ENCODE results near the gene CNTRL.

The CNTRL gene

DNA sequence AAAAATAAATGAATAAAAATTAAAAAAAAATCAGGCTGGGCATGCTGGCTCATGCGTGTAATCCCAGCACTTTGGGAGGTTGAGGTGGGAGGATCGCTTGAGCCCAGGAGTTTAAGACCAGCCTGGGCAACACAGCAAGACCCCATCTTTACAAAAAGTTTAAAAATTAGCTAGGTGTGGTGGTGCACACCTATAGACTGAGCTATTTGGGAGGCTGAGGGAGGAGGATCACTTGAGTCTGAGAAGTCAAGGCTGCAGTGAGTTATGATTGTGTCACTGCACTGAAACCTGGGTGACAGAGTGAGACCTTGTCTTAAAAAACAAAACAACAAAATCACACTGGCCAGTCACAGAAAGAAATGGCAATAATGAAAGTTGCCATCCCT is 3.4 kb upstream of the CNTRL start:
- Histone ChIP-seq H3F3A (ENCODE audit: control insufficient read depth, insufficient read depth) (peaks cover 41% of the 10 kb centered on the region), H3K36me3 (ENCODE audit: control insufficient read depth, low read length) (peaks cover 50% of the 10 kb centered on the region), H3K9me3 (ENCODE audit: control insufficient read depth, insufficient read depth, low read length) (peaks cover 18% of the 10 kb centered on the region; the same call in 1 of the 2 replicates), H3K27ac (ENCODE audit: low read depth, low read length) (peak overlapping the region; percentile 98), H3K4me2 (ENCODE audit: low read length) (peak overlapping the region; percentile 77), H3K79me2 (ENCODE audit: control insufficient read depth, low read length) (peaks cover 29% of the 10 kb centered on the region), H3K9me2 (replicated peaks; ENCODE audit: control insufficient read depth, low read length) (no peaks in the 10 kb centered on the region), H4K20me1 (ENCODE audit: control insufficient read depth, insufficient read depth, low read depth, low read length) (no peaks in the 10 kb centered on the region), H3K4me1 (ENCODE audit: control insufficient read depth, low read length) (peaks cover 73% of the 10 kb centered on the region), H3K27me3 (ENCODE audit: control insufficient read depth, low read length) (no peaks in the 10 kb centered on the region), H3K4me3 (ENCODE audit: low read length) (peak overlapping the region; percentile 81)
- TF ChIP-seq, protein P1, sequence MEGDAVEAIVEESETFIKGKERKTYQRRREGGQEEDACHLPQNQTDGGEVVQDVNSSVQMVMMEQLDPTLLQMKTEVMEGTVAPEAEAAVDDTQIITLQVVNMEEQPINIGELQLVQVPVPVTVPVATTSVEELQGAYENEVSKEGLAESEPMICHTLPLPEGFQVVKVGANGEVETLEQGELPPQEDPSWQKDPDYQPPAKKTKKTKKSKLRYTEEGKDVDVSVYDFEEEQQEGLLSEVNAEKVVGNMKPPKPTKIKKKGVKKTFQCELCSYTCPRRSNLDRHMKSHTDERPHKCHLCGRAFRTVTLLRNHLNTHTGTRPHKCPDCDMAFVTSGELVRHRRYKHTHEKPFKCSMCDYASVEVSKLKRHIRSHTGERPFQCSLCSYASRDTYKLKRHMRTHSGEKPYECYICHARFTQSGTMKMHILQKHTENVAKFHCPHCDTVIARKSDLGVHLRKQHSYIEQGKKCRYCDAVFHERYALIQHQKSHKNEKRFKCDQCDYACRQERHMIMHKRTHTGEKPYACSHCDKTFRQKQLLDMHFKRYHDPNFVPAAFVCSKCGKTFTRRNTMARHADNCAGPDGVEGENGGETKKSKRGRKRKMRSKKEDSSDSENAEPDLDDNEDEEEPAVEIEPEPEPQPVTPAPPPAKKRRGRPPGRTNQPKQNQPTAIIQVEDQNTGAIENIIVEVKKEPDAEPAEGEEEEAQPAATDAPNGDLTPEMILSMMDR (IDR thresholded peaks at IDR 0.05; ENCODE audit: low read depth, low read length, poor library complexity, severe bottlenecking), result no peak
- no peak for TF ChIP-seq EZH2phosphoT487 (IDR thresholded peaks at IDR 0.05; ENCODE audit: borderline replicate concordance, low read length)

DNA sequence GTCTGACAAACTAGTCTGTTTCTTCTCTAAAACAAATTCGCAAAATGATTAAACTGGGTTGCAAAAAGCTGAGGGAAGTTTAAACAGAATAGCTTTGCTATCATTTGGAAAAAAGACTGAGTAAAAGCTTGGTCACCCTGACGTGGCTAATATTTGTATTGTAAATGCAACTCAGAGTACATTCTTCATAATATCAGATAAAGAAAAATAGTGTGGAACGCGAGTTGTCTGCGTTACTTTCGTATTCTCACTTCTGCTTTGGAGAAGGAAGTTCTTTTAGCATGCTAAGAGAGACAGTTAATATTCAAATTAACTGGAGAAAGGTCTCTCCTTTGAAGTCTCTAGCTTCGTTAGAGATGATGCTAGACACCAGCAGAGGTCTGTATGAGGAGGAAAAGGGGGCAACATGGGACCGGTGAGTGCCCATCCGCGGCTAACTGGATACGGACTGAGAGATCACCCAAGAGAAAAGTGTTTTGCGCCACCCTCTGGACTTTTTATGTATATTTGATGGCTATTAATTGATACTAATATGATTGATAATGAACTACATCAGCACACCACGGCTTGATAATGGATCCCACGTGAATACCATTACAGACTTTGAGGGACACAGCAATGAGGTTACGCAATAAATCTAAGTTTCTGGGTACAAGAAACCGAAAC is 2.9 kb upstream of the CNTRL start:
- Histone ChIP-seq H3F3A (ENCODE audit: control insufficient read depth, insufficient read depth) (peaks cover 41% of the 10 kb centered on the region), H3K36me3 (ENCODE audit: control insufficient read depth, low read length) (peaks cover 53% of the 10 kb centered on the region), H4K20me1 (ENCODE audit: control insufficient read depth, insufficient read depth, low read depth, low read length) (no peaks in the 10 kb centered on the region), H3K27ac (ENCODE audit: low read depth, low read length) (peak overlapping the region; percentile 98), H3K9me3 (ENCODE audit: control insufficient read depth, insufficient read depth, low read length) (peaks cover 18% of the 10 kb centered on the region; the same call in 1 of the 2 replicates), H3K4me1 (ENCODE audit: control insufficient read depth, low read length) (peaks cover 79% of the 10 kb centered on the region), H3K4me2 (ENCODE audit: low read length) (peak overlapping the region; percentile 77), H3K27me3 (ENCODE audit: control insufficient read depth, low read length) (no peaks in the 10 kb centered on the region), H3K79me2 (ENCODE audit: control insufficient read depth, low read length) (peaks cover 34% of the 10 kb centered on the region), H3K9me2 (replicated peaks; ENCODE audit: control insufficient read depth, low read length) (no peaks in the 10 kb centered on the region), H3K4me3 (ENCODE audit: low read length) (peak overlapping the region; percentile 81)
- TF ChIP-seq, protein P1 (IDR thresholded peaks at IDR 0.05; ENCODE audit: low read depth, low read length, poor library complexity, severe bottlenecking), result peak; percentile 59
- no peak for TF ChIP-seq EZH2phosphoT487 (IDR thresholded peaks at IDR 0.05; ENCODE audit: borderline replicate concordance, low read length)

DNA sequence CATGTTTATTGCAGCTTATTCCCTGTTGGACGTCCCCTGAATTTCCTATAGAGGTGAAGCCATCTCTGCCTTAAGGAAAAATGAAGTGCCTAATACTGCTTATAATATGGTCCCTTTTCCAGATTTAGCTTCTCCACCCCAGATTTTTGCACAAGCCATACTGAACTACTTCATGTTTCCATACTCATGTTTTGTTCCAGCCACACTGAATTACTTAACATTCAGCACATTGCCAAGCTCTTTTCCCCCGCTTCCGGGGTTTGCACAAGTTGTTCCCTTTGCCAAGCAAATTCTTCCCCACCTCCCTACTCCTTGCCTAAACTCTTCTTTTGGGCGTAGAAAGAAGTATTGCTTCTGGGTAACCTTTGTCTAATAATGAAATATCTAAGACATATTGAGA is 1.7 kb upstream of the CNTRL start:
- Histone ChIP-seq H3K4me2 (ENCODE audit: low read length) (peak overlapping the region; percentile 77), H3K4me3 (ENCODE audit: low read length) (peak overlapping the region; percentile 81), H3K4me1 (ENCODE audit: control insufficient read depth, low read length) (peaks cover 82% of the 10 kb centered on the region), H3K79me2 (ENCODE audit: control insufficient read depth, low read length) (peaks cover 46% of the 10 kb centered on the region), H3K27ac (ENCODE audit: low read depth, low read length) (peak overlapping the region; percentile 98), H3K9me2 (replicated peaks; ENCODE audit: control insufficient read depth, low read length) (no peaks in the 10 kb centered on the region), H3K36me3 (ENCODE audit: control insufficient read depth, low read length) (peaks cover 54% of the 10 kb centered on the region), H3K27me3 (ENCODE audit: control insufficient read depth, low read length) (no peaks in the 10 kb centered on the region), H4K20me1 (ENCODE audit: control insufficient read depth, insufficient read depth, low read depth, low read length) (no peaks in the 10 kb centered on the region), H3F3A (ENCODE audit: control insufficient read depth, insufficient read depth) (peaks cover 41% of the 10 kb centered on the region), H3K9me3 (ENCODE audit: control insufficient read depth, insufficient read depth, low read length) (peaks cover 11% of the 10 kb centered on the region; the same call in 1 of the 2 replicates)
- TF ChIP-seq EZH2phosphoT487 (IDR thresholded peaks at IDR 0.05; ENCODE audit: borderline replicate concordance, low read length), result no peak
- TF ChIP-seq, protein P1 (IDR thresholded peaks at IDR 0.05; ENCODE audit: low read depth, low read length, poor library complexity, severe bottlenecking), result no peak
